ENCODE measurements around the gene LCMT2. TPM values are rescaled to one million over a fixed set of nuclear protein-coding genes. Genes with fewer than 3 reads are reported as not detected.
A peak's percentile ranks its signal among the peaks of the same experiment; 100 is the strongest.

Gene LCMT2
- total RNA-seq, 1 experiment from 2014 or later, result 12.1 TPM

- no peak for TF ChIP-seq CTCF (IDR thresholded peaks at IDR 0.05)
- TF ChIP-seq TCF7L2 (IDR thresholded peaks at IDR 0.05; ENCODE audit: low read depth, low read length), result no peak
- no peak for TF ChIP-seq SIN3A (IDR thresholded peaks at IDR 0.05; ENCODE audit: borderline replicate concordance, insufficient read depth, low read depth, low read length)
- TF ChIP-seq, protein P1, sequence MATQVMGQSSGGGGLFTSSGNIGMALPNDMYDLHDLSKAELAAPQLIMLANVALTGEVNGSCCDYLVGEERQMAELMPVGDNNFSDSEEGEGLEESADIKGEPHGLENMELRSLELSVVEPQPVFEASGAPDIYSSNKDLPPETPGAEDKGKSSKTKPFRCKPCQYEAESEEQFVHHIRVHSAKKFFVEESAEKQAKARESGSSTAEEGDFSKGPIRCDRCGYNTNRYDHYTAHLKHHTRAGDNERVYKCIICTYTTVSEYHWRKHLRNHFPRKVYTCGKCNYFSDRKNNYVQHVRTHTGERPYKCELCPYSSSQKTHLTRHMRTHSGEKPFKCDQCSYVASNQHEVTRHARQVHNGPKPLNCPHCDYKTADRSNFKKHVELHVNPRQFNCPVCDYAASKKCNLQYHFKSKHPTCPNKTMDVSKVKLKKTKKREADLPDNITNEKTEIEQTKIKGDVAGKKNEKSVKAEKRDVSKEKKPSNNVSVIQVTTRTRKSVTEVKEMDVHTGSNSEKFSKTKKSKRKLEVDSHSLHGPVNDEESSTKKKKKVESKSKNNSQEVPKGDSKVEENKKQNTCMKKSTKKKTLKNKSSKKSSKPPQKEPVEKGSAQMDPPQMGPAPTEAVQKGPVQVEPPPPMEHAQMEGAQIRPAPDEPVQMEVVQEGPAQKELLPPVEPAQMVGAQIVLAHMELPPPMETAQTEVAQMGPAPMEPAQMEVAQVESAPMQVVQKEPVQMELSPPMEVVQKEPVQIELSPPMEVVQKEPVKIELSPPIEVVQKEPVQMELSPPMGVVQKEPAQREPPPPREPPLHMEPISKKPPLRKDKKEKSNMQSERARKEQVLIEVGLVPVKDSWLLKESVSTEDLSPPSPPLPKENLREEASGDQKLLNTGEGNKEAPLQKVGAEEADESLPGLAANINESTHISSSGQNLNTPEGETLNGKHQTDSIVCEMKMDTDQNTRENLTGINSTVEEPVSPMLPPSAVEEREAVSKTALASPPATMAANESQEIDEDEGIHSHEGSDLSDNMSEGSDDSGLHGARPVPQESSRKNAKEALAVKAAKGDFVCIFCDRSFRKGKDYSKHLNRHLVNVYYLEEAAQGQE (IDR thresholded peaks at IDR 0.05; ENCODE audit: insufficient read depth in 1 of 2, low read depth in 2 of 2, low read length in 1 of 2), result no peak
- no peak for TF ChIP-seq POLR2AphosphoS5 (IDR thresholded peaks at IDR 0.05; ENCODE audit: low read depth, low read length)
- BruUV-seq (replicated peaks), result no TSS peak
- intact Hi-C loops (cut with micrococcal nuclease; ENCODE audit: unreplicated experiment), result no loop called here
- Histone ChIP-seq H3K27ac (ENCODE audit: low read length) (no peak overlapping the region), H3K4me1 (ENCODE audit: control insufficient read depth, insufficient read depth, low read length) (no peaks in the 10 kb centered on the region), H3K4me3 (ENCODE audit: low read depth in 2 of 2, low read length in 2 of 2) (no peak overlapping the region), H3K36me3 (ENCODE audit: control insufficient read depth, insufficient read depth, low read length) (no peaks in the 10 kb centered on the region; the same call in 1 of the 2 replicates), H3K9me3 (ENCODE audit: control insufficient read depth, insufficient read depth, low read depth, low read length) (peaks cover 70% of the 10 kb centered on the region), H3K27me3 (ENCODE audit: control insufficient read depth, insufficient read depth, low read length) (no peaks in the 10 kb centered on the region)
- POLR2A ChIA-PET, result no interaction called here
- CTCF ChIA-PET, result no interaction called here
- in situ Hi-C loops (cut with HindIII; ENCODE audit: low pct_unique_long_range_greater_than_20kb, low sequenced_read_pairs), result no loop called here
- DNase-seq (ENCODE audit: low read depth, low spot score), result no peak
- no peak for ATAC-seq
These were observed 30.4 kb upstream of the LCMT2 start for GRCh38 chr15:43360821-43361220.

DNA sequence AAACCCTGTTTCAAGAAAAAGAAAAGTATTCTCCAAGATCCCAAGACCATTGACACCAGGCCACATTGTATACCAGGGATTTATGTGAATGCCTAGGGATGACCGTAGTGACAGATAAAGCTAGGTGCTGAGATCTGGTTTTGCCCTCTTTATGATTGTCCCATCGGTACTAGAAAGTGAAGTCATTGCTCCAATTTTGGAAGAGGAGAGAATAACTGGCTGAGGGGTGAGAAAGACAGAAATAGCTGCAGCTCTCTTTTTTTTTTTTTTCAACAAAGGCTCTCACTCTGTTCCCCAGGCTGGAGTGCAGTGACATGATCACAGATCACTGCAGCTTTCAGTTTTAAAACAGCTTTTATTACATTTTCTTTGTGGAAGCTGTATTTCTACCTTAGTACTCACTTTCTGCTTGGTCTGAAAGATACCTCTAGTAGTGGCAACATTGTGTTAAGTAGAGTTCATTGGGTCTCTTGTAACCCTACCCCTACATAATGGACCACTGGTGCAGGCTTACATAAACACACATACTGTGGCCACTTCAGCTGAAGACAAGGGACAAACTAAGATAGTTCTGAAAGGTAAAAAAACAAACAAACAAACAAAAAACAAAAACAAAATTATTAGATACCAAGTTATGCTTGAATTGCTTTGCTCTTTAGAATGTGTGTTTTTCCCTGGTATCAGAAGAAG lies 22.5 kb upstream of the LCMT2 start:
- Histone ChIP-seq H3K4me1 (ENCODE audit: control insufficient read depth, insufficient read depth, low read length) (no peaks in the 10 kb centered on the region), H3K9me3 (ENCODE audit: control insufficient read depth, insufficient read depth, low read depth, low read length) (no peaks in the 10 kb centered on the region; the same call in 1 of the 2 replicates), H3K27me3 (ENCODE audit: control insufficient read depth, insufficient read depth, low read length) (no peaks in the 10 kb centered on the region), H3K36me3 (ENCODE audit: control insufficient read depth, insufficient read depth, low read length) (peaks cover 6% of the 10 kb centered on the region), H3K27ac (ENCODE audit: low read length) (no peak overlapping the region), H3K4me3 (ENCODE audit: low read depth in 2 of 2, low read length in 2 of 2) (no peak overlapping the region)
- POLR2A ChIA-PET, result interaction anchor here (0.7 kb wide), 1 partner anchor 12 kb away, joined by 3 read pairs; no protein-coding TSS in a partner anchor
- in situ Hi-C loops (cut with HindIII; ENCODE audit: low pct_unique_long_range_greater_than_20kb, low sequenced_read_pairs) (no loop called here), intact Hi-C loops (cut with micrococcal nuclease; ENCODE audit: unreplicated experiment) (no loop called here)
- TF ChIP-seq TCF7L2 (IDR thresholded peaks at IDR 0.05; ENCODE audit: low read depth, low read length), result no peak
- TF ChIP-seq CTCF (IDR thresholded peaks at IDR 0.05), result no peak
- no peak for TF ChIP-seq POLR2AphosphoS5 (IDR thresholded peaks at IDR 0.05; ENCODE audit: low read depth, low read length)
- TF ChIP-seq, protein P1 (IDR thresholded peaks at IDR 0.05; ENCODE audit: insufficient read depth in 1 of 2, low read depth in 2 of 2, low read length in 1 of 2), result no peak
- no peak for TF ChIP-seq SIN3A (IDR thresholded peaks at IDR 0.05; ENCODE audit: borderline replicate concordance, insufficient read depth, low read depth, low read length)
- CTCF ChIA-PET, result no interaction called here
- DNase-seq (ENCODE audit: low read depth, low spot score) (no peak), ATAC-seq (no peak)
- TSS peak; percentile 35 for BruUV-seq (replicated peaks)

Data from Panc1 (cell line).